ENCODE data around the gene EBF3. TPM values are rescaled to one million over a fixed set of nuclear protein-coding genes. Genes with fewer than 3 reads are reported as not detected.

Gene EBF3
- total RNA-seq, 1 experiment from 2014 or later: not detected

DNA sequence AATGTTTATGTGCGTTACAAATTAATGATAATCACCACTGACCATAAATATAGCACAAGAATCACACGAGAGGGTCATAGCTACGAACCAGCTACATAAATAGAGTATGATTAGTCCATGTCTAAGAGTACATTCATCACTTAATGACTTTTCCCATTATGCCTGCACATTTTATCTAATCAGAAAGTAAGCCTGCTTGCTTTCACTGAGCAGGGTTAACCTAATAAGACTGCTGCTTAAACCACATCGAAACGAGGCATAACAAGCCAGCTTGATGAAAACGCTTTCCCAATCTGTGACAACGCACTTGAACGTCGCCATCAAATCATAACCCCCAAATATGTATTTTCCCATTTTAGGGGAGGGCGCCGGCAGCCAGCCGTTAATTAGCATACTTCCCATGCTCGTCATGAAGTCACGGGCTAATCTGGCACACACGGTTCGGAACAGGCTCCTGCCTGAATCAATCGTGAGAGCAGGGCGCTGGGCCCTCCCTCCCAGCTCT is 71.5 kb downstream of the EBF3 start:
- DNase-seq (ENCODE audit: low spot score): no peak

DNA sequence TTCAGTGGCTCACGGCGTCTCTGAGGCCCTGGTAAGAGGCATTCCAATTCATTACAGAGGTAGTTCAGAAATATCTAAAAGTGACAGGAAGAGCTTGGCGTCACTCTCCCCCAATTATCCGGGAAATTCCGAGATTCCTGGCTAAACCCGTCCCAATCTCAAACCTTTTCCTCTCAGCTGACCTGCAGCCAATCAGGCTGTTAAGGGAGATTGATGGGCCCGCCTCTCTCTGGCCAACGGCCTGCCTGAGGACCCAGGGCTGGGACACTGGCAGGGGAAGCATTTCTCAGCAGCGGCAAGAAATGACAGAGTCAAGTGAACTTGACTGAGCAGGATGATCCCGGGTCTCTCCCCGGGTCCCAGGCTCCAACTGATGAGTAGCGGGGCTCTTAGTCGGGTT is 72.3 kb downstream of the EBF3 start:
- no peak for DNase-seq (ENCODE audit: low spot score)

DNA sequence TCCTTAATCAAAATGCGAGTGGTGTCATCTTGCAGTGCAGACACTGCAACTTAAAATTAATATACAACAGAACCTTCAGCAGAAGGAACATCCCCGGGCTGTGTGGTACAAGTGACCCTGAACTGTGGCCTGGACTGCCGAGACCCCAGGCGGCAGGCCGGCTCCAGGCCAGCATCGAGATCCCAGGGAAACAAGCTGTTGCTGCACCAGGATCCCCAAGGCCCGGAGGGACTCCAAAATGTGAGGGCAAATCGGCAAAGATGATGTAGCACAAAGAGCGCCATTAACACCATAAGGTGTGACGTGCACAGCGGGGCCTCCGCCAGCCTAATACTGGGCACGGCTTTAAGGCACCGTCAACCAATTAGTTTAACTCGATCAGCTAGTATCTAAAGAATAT is 73.9 kb downstream of the EBF3 start:
- no peak for DNase-seq (ENCODE audit: low spot score)

DNA sequence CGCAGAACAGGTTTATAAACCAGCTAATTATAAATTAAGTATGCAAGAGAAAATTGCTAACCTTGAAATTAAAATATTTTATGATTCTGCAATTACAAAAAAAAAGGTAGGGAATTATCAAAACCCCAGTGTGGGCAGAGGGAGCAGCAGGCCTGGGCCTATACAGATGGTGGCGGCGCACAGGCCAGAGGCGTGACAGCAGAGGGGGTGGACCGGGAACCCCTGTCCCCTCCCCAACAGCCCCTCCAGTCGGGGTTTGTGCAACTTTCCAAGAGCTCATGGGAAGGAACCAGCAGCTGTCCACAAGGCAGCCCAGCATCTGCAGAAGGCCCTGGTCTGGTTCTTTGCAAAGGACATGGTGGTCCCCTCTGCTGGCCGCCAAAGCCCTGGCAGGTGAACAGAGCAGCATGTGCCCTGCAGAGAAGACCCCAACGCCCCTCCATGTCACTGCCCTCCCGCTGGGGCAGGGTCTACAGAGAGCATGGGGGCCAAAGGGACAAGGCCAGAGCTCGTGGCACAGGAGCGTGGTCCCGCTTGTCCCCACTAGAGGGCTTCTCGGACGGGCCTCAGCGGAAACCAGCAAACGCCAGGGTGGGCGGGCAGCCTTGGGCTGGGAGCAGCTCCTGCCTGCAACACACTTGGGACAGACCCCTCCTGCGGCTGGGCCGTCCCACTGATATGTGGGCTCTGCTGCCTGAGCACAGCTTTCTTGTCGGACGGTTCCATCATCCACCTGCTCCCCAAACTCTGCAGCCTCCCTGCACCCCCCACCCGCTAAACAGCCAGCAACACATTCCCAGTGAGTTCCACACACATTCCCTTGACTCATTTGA is 75.1 kb downstream of the EBF3 start:
- DNase-seq (ENCODE audit: low spot score): no peak

DNA sequence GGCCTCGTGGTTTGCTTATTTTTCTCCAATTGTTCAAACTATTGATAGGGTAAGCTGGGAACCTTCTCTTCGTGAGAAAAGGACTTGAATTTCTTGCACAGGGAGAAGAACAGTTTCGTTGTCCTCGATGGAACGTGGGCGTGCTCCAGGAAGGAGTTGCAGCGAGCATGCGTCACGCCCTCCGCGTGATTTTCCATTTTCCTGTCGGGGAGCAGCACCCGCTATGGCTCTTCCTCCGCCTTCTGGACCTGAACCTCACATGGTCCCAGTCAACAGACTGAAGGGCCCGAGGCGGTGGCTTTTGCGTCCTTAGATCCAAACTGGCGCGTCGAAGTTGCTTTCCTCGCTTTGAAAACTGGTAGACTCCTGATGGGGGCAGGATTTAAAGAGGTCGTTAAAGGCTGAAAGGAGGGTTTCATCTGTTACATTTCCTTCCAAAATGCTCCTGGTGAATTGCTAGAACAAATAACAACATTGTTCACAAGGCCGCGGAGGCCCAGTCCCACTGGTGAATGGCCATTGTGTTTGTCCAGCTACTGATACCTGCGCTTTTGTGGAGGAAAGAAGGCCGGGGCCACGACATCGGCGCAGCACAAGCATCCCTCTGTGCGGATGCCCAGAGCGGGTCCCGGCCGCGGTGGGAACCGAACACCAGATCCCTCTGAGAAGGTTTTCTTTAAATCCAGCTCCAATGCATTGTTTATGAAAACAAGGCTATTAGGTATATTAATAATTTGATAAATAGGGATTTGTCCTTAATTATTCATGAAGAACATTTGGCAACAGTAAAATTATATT is 75.9 kb downstream of the EBF3 start:
- DNase-seq (ENCODE audit: low spot score): no peak

DNA sequence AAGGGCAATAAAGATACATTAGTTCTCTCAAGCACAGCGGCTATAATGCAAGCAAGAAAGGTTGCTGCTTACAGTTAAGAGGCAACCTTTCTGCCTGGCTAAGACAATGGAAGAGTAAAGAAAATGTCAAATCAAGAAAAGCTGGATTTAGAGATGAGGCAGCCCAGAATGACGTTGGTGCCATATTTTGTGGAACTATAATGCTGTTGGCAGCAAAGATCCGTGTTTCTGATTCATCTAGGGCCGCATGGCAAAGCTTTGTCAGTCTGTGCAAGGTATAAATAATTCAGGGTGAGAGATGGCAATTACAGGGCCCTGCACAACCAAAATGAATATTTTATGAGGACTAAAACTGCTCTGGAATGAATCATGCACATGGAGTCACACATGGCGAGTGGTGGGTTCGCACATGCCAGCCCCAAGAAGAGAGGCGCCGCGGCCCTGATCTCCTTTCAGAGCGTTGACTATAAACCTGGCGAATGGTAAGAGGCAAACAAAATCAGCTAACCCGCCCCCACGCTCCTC is 76.6 kb downstream of the EBF3 start:
- DNase-seq (ENCODE audit: low spot score): no peak

DNA sequence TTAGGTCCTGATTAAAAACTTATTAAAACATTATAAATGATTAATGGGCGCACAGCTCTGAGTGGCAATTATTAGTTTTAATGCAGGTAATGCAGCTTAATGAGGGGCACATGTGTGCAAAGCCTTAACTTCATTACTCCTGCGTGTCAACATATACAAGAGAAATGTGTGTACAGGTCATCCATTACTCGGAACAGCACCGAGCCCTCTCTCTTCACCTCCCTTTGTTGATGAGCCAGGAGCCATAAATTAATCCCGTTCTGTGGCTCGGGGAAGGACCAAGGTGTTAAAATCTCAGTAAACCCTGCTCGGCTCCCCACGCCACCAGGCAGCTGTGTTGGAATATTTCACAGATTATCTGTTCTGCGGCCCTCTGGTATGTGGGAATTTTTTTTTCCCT is 77.8 kb downstream of the EBF3 start:
- DNase-seq (ENCODE audit: low spot score): no peak

DNA sequence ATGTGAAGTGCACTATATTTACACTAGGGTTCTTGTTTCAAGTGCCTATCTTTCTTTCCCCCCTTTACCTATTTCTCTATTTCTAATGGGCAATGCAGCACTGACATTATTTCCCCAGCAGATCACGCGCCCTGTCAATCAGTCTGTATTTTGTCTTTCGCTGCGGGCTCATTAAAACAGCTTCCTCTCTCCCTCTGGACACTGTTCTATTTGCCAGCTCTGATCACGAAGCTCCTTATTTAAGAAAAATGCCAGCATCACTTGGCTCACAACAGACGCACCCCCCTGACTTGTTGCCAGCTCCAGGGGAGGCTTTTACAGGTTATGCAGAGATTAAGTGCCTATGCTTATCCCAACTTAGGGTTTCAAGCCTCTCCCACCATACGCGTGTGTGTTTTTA is 78.5 kb downstream of the EBF3 start:
- no peak for DNase-seq (ENCODE audit: low spot score)

DNA sequence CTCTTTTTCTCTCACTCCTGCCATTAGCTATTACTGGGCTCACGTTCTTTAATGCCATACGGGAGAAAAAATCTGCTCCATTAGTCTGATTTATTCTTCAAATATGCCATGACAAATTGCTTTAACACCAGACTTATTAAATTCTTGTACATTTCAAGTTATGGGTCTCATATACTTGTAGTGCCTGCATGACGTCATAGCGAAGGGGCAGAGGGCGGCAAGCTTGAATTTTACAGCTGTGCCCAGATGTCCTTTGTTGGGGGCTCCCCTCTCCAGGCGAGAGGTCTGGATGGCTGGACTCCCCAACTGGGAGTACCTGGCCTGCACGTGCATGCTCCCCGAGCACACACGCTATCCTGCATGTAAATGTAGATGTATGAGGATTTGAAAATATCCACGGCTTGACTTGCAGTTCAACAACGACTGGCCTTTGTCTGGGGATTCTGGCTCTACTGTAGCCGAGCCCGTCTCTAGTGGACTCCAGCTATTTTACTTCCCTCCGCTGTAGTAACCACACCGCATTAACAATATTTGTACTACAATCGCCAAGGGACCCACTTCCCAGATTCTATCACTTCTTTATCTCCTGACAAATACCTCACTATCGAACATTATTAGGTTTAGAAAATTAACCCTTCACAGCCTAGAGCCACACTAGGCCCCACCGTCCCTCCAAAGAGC is 79.5 kb downstream of the EBF3 start:
- no peak for DNase-seq (ENCODE audit: low spot score)

DNA sequence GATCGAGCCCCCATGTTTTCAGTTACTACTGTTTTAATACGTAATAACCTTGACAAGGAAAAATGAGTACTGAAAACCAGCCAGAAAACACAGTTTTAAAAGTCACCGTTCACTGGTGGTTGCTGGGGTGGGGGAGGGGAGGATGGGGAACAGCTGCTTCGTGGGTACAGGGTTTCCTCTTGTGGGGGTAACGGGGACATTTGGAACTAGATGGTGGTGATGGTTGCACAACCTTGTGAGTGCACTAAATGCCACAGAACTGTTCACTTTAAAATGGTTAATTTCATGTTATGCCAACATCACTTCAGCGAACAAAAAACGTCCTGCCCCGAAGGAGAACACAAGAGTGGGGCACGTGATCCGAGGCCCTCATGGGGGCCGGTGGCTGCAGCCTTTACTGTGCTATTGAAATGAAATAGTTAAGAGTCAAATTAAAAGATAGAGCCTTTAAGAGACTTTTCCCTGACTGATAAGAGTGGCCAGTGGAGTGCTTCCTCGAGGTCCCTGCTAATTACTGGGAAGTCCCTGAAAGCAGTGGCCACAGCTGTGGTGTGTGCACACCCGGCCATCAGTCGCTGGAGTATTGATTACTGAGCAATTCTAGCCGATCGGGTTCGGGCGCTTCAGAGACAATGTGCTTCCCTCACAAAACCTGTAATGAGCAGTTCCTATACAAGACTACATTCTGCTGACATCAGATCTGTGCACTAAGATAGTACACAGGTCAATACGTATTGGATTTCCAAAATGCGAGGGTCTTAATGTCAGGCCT is 80.3 kb downstream of the EBF3 start:
- DNase-seq (ENCODE audit: low spot score): no peak

DNA sequence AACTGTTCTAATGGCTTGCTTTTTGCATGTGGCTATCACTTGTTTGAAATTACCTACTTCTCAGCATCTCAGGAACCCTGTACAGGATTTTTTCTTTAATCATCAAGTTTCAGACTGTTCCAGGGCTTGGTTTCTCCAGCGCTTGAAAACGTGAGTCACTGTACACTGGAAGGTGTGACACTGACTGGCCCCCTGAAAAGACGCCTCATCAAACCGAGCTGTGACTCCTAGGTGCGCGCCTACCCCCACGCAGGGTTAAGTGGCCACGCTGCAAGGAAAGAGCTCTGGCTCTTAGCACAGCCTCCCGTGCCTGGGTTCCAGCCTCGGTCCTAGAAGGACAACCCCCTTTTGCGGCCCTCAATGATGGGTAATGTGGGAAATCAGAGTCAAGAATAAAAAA is 81.0 kb downstream of the EBF3 start:
- DNase-seq (ENCODE audit: low spot score): no peak

DNA sequence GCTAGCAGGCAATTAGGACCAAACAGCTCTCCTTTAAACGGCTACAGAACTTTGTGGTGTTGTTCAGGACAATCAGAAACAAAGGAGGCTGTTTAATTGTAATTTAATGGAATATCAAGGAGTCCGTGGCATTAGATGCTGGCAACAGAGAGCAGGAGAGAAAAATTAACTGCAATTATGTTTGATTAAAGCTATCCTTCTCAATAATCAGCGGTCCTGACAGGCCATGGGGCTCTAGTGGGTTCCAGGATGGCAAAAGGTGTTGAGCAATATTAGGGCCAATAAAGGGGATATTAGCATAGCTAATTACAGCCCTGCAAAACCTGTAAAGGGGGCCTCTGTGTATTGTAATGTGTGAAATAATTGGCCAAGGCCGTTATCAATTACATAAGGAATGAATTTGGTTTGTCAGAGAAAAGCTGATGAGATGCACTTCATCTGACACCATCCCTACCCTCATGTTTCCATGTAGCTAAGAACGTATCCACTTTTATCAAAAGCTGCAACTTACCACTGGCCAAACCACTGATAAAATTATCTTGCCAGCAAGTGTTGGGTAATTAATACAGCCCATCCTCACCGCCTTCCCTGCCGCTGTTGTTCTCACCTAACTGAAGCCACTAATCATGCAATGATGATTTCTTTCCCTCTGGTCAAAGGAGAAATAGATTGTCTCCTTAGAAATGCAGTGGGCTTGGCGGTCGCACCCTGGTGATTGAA is 81.6 kb downstream of the EBF3 start:
- DNase-seq (ENCODE audit: low spot score): no peak

DNA sequence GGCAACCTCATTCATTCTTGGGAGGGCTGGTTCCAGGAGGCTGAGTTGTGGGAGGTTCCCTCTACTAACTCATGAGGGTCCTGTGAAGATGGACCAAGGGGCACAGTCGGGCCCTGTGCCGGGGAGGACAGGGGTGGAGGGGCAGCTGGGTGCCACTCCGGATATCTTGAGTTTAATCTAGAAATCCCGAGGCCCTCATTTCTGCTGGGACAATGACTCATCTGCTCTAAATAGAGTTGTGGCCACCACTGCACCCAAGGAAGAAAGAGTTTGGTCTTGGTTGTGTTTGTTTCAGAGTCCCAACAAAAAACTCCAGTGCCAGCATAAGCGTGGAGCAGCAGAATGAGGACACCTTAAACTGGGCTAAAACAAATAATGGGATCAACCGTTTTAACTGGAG is 82.4 kb downstream of the EBF3 start:
- no peak for DNase-seq (ENCODE audit: low spot score)

DNA sequence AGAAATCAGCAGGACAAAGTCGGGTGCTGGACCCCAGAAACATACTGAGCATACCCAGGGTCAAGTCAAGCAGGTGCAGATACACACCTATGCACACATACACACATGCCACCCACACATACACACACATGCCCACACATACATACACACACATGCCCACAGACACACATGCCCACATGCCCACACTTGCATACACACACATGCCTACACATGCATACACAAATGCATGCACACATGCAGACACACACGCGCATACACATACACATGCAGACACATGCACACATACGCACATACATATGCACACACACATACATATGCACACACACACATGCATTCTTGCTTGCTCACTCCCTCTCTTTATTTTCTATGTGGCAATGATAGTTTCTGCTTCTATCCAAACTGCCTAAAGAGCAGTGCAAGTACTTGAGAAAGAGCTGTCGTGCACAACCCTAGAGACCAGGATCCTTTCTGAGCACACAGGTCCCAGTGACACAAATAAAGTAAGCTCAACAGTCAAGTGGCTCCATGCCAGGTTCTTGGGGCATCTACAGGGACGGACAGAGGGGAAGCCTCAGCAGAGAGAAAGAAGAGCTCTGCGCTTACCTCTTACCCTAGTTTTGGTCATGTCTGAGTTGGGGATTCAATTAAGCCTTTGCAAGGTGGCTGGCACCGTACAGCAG is 83.7 kb downstream of the EBF3 start:
- DNase-seq (ENCODE audit: low spot score): no peak

DNA sequence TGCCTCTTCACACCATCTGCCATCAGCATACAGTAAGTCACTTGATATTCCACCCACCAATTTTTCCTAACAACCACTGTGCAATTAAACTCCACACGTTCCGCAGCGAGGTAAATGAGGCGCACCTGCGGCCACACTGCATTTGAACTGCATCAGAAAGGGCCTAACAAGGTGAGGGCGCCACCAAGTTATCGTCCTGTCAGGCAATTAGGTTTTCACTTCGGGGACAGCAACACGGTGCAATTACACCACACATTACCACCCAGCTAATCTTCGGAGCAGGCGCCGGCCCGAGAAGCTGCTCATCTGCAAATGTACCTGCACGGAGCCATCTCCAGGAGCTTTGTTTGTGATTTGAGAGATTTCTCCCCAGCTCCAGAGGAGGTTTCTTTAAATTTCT is 84.4 kb downstream of the EBF3 start:
- no peak for DNase-seq (ENCODE audit: low spot score)

DNA sequence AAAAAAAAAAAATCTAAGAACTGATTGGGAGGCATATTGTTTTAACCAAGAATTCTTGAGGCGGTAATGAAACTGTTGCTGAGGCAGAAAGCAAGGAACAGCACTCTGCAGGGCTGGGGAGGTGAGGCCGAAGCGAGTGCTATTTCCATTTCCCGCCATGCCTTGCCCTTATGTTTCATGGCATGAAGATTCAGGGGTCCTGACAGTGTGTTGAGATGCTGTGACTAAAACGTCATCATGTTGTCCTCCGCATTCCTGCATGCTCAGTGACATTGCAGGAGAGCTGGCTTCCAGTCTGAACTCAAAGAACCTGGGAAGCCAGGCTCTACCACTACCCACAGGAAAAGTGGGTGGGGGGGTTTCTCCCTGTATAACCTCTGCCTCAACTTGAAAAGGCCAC is 85.2 kb downstream of the EBF3 start:
- DNase-seq (ENCODE audit: low spot score): no peak

DNA sequence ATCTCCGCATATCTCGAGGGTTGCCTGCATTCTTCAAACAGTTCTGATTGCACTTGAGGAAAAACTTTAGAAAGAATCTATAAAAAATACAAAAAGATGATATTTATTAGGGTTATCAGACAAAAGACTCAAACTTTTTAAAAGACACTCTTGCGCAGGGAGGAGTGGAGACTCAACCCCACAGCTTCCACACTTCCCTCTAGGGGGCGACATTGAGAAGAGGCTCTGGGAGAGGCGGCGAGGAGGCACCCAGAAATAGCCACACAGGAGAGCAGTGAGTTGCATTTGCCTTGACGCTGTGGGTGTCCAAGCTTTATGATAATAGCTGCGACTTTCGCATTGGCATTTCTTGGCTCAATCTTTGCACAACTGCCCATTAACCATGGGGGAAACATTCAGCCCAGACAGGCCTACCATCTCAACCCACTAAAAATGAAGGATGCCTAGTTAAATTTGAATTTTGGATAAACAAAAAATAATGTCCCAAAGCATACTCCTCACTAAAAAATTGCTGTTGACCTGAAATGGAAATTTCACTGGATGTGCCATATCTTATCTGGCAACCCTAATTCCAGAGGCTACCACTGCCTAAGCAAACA is 86.2 kb downstream of the EBF3 start:
- DNase-seq (ENCODE audit: low spot score): no peak

DNA sequence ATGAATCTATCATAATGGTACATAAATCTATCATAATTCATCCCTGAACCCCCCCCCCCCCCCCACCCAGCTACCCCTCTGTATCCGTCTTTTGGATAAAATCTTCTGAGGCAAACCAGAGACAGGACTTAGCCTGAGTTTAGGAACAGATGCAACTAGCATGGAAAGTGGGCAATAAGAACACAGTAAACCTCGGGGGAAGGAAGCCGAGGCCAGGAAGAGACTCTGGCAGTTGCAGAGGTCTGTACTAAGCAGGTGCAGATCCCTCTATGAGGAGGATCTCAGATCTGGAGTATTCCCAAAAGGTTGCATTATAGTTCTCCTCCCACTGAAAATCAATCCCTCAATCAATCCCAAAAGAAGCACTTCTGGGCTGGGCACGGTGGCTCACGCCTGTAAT is 87.2 kb downstream of the EBF3 start:
- DNase-seq (ENCODE audit: low spot score): no peak

DNA sequence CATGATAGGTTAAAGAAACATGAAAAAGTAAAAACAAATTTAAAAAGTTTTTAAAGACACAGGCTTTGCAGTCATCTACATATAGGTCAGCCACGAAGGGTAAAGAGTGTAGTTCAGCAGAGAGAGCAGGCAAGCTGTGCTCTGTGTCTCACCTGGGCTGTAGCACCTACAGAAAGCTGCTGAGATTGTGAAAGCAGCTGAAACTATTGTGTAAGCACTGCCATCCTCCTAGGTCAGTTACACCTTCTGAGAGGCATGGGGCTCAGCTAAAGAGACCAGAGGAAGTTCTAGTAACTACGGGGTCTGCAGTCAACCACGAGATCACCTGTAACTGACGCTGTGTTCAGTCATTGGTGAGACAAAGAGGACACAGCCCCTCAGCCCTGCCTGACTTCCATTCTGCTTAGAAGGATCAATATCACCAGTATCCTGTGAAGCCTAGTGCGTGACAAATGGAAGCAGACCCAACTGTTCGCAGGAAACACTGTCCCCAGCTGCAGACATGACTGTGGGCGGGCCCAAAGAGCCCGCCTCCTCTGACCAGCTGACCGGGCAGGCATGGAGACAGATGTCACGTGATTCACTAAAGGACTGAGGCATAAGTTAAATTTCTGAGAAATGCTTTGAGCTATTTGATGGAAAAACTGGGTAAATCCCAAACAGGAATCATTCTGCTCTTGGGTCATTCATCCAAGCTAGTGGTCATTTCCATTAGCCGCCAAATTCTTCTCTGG is 87.9 kb downstream of the EBF3 start:
- no peak for DNase-seq (ENCODE audit: low spot score)
